HG03460 (cell line): ENCODE results near the gene MAMDC4.
"Not testable (repeated sequence)": the region's sequence is repeated elsewhere in the genome, so short reads cannot be mapped to it uniquely, and the experiment has no call there.

Experiments
- ATAC-seq: cut with Tn5 transposase; IDR thresholded peaks from one replicate; pipeline ENCODE4 v1.9.1; 2021; ENCODE audit not compliant: unreplicated experiment

The MAMDC4 gene

DNA sequence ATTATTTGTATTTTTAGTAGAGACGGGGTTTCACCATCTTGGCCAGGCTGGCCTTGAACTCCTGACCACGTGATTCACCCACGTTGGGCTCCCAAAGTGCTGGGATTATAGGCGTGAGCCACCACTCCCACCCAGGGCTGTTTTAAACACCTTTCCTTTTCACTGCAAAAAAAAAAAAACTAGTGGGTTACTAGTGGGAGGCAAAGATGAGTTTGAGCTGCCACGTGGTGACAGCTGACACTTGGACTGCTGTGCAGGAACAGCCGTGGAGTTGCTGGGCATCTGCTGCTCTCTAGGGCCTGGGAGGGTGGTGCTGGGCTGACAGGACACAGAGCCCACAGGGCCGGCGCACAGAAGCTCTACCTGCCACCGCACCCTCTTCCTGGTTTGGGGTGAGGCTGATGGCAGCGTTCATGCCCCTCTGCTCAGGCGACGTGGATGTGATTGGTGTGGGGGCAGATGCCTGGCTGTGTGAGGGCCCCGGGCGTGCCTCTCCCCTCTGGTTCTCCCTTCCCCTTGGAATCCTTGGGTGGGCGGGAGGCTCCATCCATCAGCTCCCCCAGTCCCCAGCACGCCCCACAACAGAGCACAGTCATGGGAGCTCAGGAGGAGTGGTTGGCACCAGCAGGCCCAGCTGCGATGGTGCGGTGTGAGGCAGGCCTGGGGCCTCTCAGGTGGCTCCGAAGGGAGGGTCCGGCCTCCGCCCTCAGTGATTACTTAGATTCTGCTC lies 27.5 kb upstream of the MAMDC4 start:
- no peak for ATAC-seq

DNA sequence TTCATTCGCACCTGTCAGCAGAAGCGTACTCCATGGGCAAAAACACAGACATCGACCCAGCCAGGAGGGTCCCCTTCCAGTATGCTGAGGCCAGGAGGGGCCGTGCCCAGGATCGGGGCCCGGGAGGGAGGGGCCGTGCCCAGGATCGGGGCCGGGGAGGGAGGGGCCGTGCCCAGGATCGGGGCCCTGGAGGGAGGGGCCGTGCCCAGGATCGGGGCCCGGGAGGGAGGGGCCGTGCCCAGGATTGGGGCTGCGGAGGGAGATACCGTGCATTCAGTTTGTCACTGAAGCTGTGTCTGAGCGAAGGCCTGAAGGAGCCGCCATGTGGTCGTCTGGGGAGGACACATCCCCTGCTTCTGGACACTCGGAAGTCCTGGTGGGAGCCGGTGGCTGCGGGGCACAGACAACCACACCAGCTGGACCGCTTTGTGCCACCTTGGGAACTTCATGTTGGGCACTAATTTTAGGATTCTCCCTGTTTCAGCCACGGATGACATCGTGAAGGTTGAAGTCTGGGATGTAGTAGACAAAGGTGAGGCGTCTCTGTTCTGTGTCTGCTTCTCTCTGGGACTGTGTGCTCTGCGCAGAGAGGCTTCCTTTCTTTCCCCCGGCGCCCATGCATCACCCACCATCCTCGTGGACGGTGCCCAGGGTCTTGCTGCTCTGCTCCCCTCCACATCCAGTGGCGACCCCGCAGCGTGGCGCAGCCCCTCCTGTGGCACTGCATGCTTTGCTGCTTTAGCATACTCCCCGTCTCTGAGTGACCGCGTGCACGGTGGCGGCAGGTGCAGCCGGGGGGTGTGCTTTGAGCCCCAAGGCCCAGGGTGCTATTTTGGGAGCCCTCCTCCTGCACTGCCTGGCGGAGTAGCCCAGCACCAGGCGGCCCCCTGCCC lies 26.6 kb upstream of the MAMDC4 start:
- ATAC-seq = no peak

- ATAC-seq = no peak
Measured at GRCh38 chr9:136826188-136826541, 26.0 kb upstream of the MAMDC4 start.

DNA sequence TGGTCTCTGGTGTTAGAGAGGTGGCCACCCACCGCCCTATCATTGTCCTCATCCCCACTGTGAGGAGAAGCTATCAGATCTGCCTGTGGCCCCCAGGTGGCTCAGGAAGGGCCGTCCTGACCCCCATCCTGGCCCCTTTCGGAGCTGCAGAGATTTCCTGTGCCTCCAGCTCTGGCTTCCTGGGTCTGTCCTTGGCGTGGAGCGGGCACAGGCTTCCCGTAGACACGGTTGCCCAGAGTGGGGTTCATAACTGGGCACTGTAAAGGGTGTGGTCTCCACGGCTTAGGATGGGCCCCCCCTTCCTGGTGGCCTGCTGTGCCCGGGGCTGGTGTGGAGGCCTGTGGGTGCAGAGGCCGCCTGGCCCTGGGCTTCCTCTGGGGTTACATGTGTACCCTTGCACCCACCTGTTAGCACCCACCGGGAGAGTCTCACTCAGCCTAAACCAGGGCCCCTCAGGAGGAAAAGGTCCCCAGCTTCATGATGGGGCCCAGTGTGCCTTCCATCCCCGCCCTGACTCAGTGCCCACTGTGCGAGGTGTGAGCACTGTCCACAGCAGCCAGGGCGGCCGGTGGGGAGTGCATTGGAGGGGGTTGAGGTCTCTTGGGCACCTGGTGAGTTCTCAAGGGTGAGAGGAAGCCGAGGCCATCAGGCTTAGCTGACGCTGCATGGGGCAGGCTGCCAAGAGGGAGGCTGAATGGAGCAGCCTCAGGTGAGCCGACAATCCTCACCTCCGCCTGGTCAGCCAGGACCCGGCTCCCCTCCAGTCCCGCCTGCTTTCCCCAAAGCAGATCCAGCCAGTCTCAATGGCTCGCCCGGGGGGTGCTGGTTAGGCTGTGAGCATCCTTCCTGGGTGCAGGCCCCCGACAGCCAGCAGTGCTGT lies 25.2 kb upstream of the MAMDC4 start:
- ATAC-seq = no peak

GRCh38 chr9:136827794-136828473 lies 24.2 kb upstream of the MAMDC4 start:
- ATAC-seq = no peak

DNA sequence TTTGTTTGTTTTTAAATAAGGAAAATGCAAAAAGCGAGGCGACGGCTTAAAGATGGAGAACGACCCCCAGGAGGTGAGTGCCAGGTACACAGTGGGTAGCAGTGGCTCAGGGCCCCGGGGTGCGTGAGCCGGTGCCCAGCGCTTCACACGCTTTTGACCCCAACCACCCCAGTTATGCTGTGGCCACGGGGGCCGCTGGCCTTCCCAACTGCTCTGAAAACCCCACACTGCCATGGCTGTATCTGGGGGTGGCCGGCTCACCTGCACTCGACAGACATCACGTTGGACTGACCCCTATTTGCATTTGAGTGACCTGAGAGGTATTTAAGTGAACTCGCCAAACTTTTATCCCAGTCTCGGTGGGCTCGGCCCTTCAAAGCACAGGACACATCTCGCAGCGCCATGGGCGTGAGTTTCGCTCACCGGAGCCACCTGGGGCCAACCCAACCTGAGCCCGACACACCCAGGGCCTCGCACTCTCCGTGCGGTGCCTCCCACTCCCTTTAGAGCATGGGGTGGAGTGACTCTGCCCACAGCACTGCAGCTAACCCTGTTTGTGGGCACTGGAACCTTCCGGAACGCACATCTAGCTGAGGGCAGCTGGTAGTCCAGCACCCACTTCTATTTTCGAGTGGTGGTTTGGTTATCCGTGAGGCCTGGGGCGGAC lies 23.5 kb upstream of the MAMDC4 start:
- ATAC-seq = no peak

DNA sequence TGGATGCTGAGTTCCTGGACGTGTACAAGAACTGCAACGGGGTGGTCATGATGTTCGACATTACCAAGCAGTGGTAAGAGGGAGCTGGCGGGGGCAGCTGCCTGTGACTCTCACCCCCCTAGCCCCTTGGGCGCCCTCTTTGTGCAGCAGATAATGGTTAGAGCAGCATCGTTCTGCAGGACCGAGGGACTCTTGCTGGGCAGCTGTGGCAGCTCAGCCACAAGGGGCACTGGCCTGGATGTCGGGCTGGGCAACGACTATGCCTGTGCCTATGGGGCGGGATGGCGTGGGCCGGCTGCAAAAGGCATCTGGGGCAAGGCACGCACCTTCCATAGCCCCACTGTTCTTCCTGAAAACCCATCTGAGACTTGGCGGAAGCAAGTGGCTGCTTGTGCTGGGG lies 22.7 kb upstream of the MAMDC4 start:
- no peak for ATAC-seq

GRCh38 chr9:136829981-136830885 lies 21.9 kb upstream of the MAMDC4 start:
- no peak for ATAC-seq

DNA sequence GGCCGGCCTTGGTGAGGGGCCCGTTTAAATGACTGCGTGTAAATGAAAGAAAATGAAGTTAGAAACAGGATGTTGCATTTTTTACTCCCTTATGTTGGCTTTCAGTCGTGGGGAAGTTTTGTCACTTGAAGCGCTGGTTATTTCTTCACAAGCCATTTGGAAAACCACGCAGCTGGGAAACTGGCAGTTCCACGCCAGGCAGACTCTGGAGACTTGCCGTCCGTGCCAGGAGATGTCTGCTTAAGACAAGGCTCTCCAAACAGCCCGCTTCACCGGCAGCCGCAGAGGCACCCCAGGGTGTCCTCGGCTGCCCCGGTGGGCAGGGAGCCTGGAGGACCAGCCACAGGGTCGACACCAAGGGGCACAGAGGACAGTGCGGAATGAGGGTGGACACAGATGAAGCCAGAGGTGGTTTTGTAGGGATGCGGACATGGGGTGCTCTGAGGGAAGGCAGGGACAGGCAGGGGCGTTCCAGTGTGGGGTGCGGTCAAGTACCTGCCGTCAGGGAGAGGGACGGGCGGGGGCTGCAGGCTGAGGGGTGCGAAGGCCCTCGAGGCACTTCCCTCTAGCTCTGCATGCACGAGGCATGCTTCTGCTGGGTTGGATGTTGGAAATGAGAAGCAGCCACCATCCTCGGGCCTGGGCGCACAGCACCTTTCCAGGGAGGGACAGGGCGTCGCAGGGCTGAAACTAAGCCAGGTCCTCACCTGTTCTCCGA lies 21.0 kb upstream of the MAMDC4 start:
- ATAC-seq = no peak

GRCh38 chr9:136831720-136832104 lies 20.4 kb upstream of the MAMDC4 start:
- ATAC-seq = no peak

DNA sequence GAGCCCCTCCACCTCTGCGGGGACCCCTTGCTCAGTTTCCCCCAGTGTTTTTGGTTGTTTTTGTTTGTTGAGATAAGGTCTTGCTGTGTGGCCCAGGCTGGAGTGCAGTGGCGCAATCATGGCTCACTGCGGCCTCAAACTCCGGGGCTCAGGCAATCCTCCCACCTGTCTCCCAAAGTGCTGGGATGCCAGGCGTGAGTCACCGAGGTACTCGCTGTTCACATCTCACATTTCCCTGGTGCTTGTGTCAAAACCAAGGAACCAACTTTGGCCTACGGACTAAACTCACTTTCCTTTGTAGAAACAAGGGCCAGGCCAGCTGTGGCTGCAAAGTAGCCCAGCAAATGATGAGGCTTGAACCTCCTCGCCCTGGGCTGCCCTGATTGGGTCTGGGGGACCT lies 19.6 kb upstream of the MAMDC4 start:
- ATAC-seq = no peak

GRCh38 chr9:136833381-136834048 lies 18.6 kb upstream of the MAMDC4 start:
- ATAC-seq = not testable (repeated sequence)

DNA sequence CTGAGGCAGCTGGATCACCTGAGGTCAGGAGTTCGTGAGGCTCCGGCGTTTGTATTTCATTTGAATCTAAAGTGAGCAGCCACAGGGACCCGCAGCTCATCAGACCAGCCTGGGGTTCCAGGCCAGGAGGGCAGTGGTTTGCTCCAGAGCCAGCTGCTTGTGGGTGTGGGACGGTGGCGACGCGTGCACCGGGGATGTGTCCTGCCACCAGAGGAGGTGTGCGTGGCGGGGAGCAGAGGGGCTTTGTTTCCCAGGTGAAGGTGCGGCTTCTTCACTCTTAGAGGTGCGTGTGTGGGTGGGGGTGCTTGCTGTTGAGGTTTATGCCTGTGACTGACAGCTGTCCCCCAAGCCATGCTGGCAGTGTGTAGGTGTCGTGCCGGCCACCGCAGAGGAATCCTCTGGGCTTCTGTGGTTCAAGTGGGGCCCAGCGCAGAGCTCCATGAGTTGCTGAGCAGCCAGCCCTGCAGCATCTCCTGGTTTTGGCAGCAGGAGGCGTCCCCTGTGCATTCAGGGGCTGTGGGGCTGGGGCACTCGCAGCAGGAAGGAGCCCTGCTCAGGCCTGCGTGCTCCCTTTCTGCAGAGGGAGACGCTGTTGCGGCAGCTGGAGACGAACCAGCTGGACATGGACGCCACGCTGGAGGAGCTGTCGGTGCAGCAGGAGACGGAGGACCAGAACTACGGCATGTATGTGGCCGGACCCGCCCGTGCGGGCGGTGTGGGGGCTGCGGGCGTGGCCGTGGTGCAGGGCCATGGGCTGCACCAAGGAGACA lies 16.8 kb upstream of the MAMDC4 start:
- ATAC-seq = no peak

DNA sequence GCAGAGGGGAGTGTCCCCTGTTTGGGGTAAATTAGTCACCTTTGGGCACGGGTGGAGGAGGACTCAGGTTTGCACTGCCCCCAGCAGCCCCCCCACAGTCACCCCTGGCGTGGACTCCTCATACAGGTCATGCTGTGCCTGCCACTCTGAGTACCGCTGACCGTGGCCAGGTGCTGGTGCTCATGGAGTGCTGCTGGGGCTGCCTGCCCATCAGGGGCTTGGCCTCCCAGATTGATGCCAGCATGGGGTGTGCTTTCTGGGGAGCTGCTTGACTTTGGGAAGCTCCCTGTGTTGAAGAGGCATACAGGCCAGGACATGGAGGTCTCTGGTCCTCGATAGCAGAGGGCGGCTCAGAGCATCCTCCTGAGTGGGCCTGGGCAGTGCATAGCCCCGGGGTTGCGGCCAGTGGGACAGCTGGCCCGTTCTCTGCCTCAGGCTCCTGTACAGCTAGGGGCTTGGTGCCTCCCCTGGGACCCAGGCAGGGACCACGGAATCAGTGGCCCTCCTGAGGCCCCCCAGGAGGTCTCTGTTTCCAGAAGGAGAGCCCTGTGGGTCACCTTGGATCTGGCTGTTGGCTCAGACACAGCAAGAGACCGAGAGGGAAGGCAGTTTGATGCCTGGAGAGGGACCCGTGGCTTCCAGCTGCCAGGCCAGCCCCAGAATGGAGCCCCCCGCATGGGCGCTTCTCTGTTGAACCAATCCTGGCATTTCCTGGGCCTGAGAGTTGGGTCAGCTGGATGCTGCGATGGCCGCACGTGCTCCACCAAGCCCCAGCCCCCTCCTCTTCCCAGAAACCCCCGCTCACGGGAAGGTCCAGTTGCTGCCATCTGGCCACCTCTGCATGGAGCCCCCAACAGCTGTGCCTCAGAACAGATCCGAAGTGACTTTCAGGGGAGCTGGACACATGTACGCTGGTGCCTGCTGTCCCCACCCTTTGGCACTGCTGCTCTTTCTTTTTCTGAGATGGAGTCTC lies 15.9 kb upstream of the MAMDC4 start:
- ATAC-seq = no peak

DNA sequence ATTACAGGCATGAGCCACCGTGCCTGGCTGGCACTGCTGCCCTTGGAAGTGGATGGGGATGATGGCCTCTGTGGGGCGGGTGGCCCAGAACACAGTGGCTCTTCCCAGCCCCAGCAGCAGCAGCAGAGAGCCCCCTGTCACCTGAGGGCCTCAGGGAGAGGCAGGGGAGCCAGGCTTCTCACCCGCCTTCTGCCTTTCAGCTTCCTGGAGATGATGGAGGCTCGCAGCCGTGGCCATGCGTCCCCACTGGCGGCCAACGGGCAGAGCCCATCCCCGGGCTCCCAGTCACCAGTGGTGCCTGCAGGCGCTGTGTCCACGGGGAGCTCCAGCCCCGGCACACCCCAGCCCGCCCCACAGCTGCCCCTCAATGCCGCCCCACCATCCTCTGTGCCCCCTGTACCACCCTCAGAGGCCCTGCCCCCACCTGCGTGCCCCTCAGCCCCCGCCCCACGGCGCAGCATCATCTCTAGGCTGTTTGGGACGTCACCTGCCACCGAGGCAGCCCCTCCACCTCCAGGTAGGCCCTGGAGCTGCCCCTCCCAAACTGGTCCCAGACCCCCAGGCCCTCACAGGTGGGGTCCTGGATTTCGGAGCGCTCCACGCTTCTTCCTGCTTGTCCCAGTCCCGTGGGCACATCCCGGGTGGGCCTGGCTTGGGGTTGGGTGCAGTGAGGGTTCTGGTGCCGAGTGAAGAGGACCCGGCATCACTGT lies 14.8 kb upstream of the MAMDC4 start:
- no peak for ATAC-seq

- not testable (repeated sequence) for ATAC-seq
Measured at GRCh38 chr9:136837856-136838277, 14.3 kb upstream of the MAMDC4 start.
